H1 (cell line): Measurements from ENCODE around the gene TENT5A. TPM values are rescaled to one million over a fixed set of nuclear protein-coding genes. Genes with fewer than 3 reads are reported as not detected.

Experiments used
- CTCF ChIA-PET: fragments of 300-600 bp; sonication (Branson Sonifier 250); formaldehyde crosslinking; loops from one replicate; lab custom pipeline; 2021; ENCODE audit not compliant: partially characterized antibody; lab: Charles Lee
- POLR2A ChIA-PET: fragments of 300-600 bp; sonication (Branson Sonifier 250); formaldehyde crosslinking; loops from one replicate; lab custom pipeline; 2021; ENCODE audit warnings: inconsistent platforms; ENCODE audit not compliant: partially characterized antibody; lab: Charles Lee
- DNase-seq, 2 experiments: peaks; one replicate each; pipeline versions ENCODE4 v3.0.0 to v3.0.0-alpha.2; 2010 to 2022; ENCODE audit warnings: low spot score in 2 of 2, low read depth in 1 of 2, mixed read lengths in 1 of 2
- FAIRE-seq: peaks from 2 replicates; lab custom pipeline; 2011; peaks lifted over from hg19 to GRCh38; lab: Jason Lieb, UNC
- H2AFZ ChIP-seq: 2 replicates; pipeline ENCODE4 v1.8.1; 2012; ENCODE audit warnings: low read length, inconsistent platforms
- H2AK5ac ChIP-seq: 2 replicates; pipeline ENCODE4 v1.6.1; 2013; ENCODE audit warnings: low read depth, low read length
- H2BK120ac ChIP-seq: replicated peaks from 2 replicates; pipeline ENCODE3; 2013; ENCODE audit warnings: low read depth, low read length, inconsistent platforms
- H2BK12ac ChIP-seq: 2 replicates; pipeline ENCODE4 v1.6.1; 2013; ENCODE audit warnings: low read depth, low read length
- H2BK15ac ChIP-seq: 2 replicates; pipeline ENCODE4 v1.6.1; 2013; ENCODE audit warnings: low read length
- H2BK20ac ChIP-seq: 2 replicates; pipeline ENCODE4 v1.6.1; 2013; ENCODE audit warnings: low read length
- H2BK5ac ChIP-seq: 2 replicates; pipeline ENCODE4 v1.6.1; 2013; ENCODE audit warnings: low read depth, low read length
- H3K14ac ChIP-seq: 2 replicates; pipeline ENCODE4 v1.6.1; 2013; ENCODE audit warnings: inconsistent platforms; ENCODE audit not compliant: insufficient read length
- H3K18ac ChIP-seq: 2 replicates; pipeline ENCODE4 v1.6.1; 2013; ENCODE audit warnings: low read length; ENCODE audit errors: extremely low read depth
- H3K23ac ChIP-seq: 2 replicates; pipeline ENCODE4 v1.6.1; 2013; ENCODE audit warnings: inconsistent platforms; ENCODE audit not compliant: insufficient read length
- H3K23me2 ChIP-seq: 2 replicates; pipeline ENCODE4 v1.6.1; 2013; ENCODE audit warnings: low read depth, low read length
- H3K27ac ChIP-seq: 2 replicates; pipeline ENCODE4 v1.6.1; 2011; ENCODE audit warnings: low read depth, low read length, inconsistent platforms
- H3K27me3 ChIP-seq, 4 experiments: replicated peaks in 1 of 4; 1 replicate in 1 of 4; 2 replicates in 3 of 4; pipeline versions ENCODE4 v1.6.1 to v1.8.1; 2011 to 2013; ENCODE audit warnings: low read length in 3 of 4, mild to moderate bottlenecking in 3 of 4, inconsistent platforms in 2 of 4, mixed read lengths in 2 of 4, moderate library complexity in 1 of 4; ENCODE audit not compliant: control insufficient read depth in 3 of 4, insufficient read depth in 3 of 4; ENCODE audit errors: extremely low read depth in 1 of 4
- H3K36me3 ChIP-seq, 4 experiments: 2 replicates each; pipeline versions ENCODE4 v1.6.1 to v1.8.1; 2011 to 2013; ENCODE audit warnings: mild to moderate bottlenecking in 4 of 4, low read length in 3 of 4, moderate library complexity in 2 of 4, control low read depth in 1 of 4, inconsistent platforms in 1 of 4; ENCODE audit not compliant: insufficient read depth in 4 of 4, control insufficient read depth in 2 of 4
- H3K4ac ChIP-seq: replicated peaks from 2 replicates; pipeline ENCODE3; 2013; ENCODE audit warnings: low read length, low read depth, mixed read lengths, inconsistent platforms; ENCODE audit not compliant: insufficient read length
- H3K4me1 ChIP-seq, 4 experiments: replicated peaks in 1 of 4; 1 replicate in 1 of 4; 2 replicates in 3 of 4; pipeline versions ENCODE4 v1.6.1 to v1.8.1; 2011 to 2013; ENCODE audit warnings: low read length in 3 of 4, inconsistent platforms in 2 of 4, mixed read lengths in 1 of 4; ENCODE audit not compliant: insufficient read depth in 4 of 4, control insufficient read depth in 3 of 4
- H3K4me2 ChIP-seq, 2 experiments: 2 replicates each; pipeline versions ENCODE4 v1.6.1 to v1.8.1; 2011 to 2013; ENCODE audit warnings: low read depth in 2 of 2, low read length in 2 of 2, control low read depth in 1 of 2, inconsistent platforms in 1 of 2, mild to moderate bottlenecking in 1 of 2; ENCODE audit not compliant: insufficient read depth in 1 of 2
- H3K4me3 ChIP-seq, 4 experiments: fragments of 200-600, 300-600 bp in 1 of 4; sonication (generic), shearing (Covaris generic), sonication (Bioruptor Twin) in 1 of 4; 2 replicates each; pipeline versions ENCODE4 v1.5.1 to v1.8.1; 2011 to 2016; ENCODE audit warnings: low read length in 4 of 4, low read depth in 3 of 4, control low read depth in 2 of 4, inconsistent platforms in 2 of 4, mild to moderate bottlenecking in 2 of 4, mixed read lengths in 1 of 4, moderate library complexity in 1 of 4; ENCODE audit not compliant: insufficient read depth in 2 of 4; ENCODE audit errors: extremely low read depth in 1 of 4
- H3K56ac ChIP-seq: replicated peaks from 2 replicates; pipeline ENCODE3; 2013; ENCODE audit warnings: low read depth, mild to moderate bottlenecking, mixed read lengths, low read length, inconsistent platforms; ENCODE audit not compliant: insufficient read length
- H3K79me1 ChIP-seq: 2 replicates; pipeline ENCODE4 v1.6.1; 2013; ENCODE audit warnings: low read depth, low read length, control low read depth
- H3K79me2 ChIP-seq, 2 experiments: 2 replicates each; pipeline versions ENCODE4 v1.6.1 to v1.8.1; 2012 to 2013; ENCODE audit warnings: low read length in 2 of 2, mild to moderate bottlenecking in 2 of 2, inconsistent platforms in 1 of 2; ENCODE audit not compliant: insufficient read depth in 2 of 2, control insufficient read depth in 1 of 2
- H3K9ac ChIP-seq, 4 experiments: replicated peaks in 1 of 4; 1 replicate in 1 of 4; 2 replicates in 3 of 4; pipeline versions ENCODE4 v1.6.1 to v1.8.1; 2011 to 2013; ENCODE audit warnings: low read depth in 3 of 4, low read length in 3 of 4, control low read depth in 2 of 4, mild to moderate bottlenecking in 2 of 4, moderate library complexity in 2 of 4, inconsistent platforms in 1 of 4; ENCODE audit errors: extremely low read depth in 1 of 4
- H3K9me3 ChIP-seq, 2 experiments: 2 replicates each; pipeline versions ENCODE4 v1.6.1 to v1.8.1; 2012 to 2013; ENCODE audit warnings: mild to moderate bottlenecking in 2 of 2, moderate library complexity in 2 of 2, control low read depth in 1 of 2, inconsistent platforms in 1 of 2, low read depth in 1 of 2, low read length in 1 of 2, mixed read lengths in 1 of 2; ENCODE audit not compliant: insufficient read depth in 2 of 2
- H4K20me1 ChIP-seq, 2 experiments: replicated peaks in 1 of 2; 2 replicates each; pipeline versions ENCODE3 to v1.8.1; 2011 to 2013; ENCODE audit warnings: inconsistent platforms in 2 of 2, low read length in 2 of 2, mild to moderate bottlenecking in 1 of 2; ENCODE audit not compliant: insufficient read depth in 2 of 2, control insufficient read depth in 1 of 2
- H4K5ac ChIP-seq: 2 replicates; pipeline ENCODE4 v1.6.1; 2013; ENCODE audit warnings: low read length, low read depth, mixed read lengths, inconsistent platforms; ENCODE audit not compliant: insufficient read length
- H4K8ac ChIP-seq: 2 replicates; pipeline ENCODE4 v1.8.0; 2013; ENCODE audit warnings: mild to moderate bottlenecking, moderate library complexity, low read length, inconsistent platforms; ENCODE audit not compliant: insufficient read depth; ENCODE audit errors: extremely low read depth
- H4K91ac ChIP-seq: replicated peaks from 2 replicates; pipeline ENCODE3; 2013; ENCODE audit warnings: low read length, mixed read lengths, inconsistent platforms; ENCODE audit not compliant: insufficient read length
- ATF3 ChIP-seq: IDR thresholded peaks from 2 replicates; pipeline ENCODE4 v1.6.1; 2011; ENCODE audit warnings: low read depth, mild to moderate bottlenecking, low read length; ENCODE audit not compliant: insufficient read depth
- CTCF ChIP-seq, 3 experiments: IDR thresholded peaks; 1 replicate in 2 of 3; 2 replicates in 1 of 3; pipeline versions ENCODE4 v1.5.1 to v1.6.1; 2011; ENCODE audit warnings: low read length in 3 of 3, mild to moderate bottlenecking in 3 of 3, inconsistent platforms in 2 of 3, low read depth in 1 of 3, moderate library complexity in 1 of 3; ENCODE audit not compliant: insufficient read depth in 1 of 3; ENCODE audit errors: control extremely low read depth in 1 of 3
- EGR1 ChIP-seq: IDR thresholded peaks from 2 replicates; pipeline ENCODE4 v1.6.1; 2011; ENCODE audit warnings: low read depth, low read length, borderline replicate concordance
- NANOG ChIP-seq: IDR thresholded peaks from 2 replicates; pipeline ENCODE4 v1.6.1; 2011; ENCODE audit warnings: low read length, low read depth, mild to moderate bottlenecking, inconsistent platforms; ENCODE audit not compliant: insufficient read depth, poor library complexity, severe bottlenecking
- WGBS, 2 experiments: shearing (Covaris generic) in 1 of 2; methylation state at CpG; one replicate each; pipeline versions ENCODE4 v1.1.6 to v1.1.7; 2013 to 2015; ENCODE audit warnings: low lambda C conversion rate in 2 of 2, mixed read lengths in 2 of 2, inconsistent platforms in 1 of 2, low coverage in 1 of 2, missing lambda C conversion rate in 1 of 2; ENCODE audit not compliant: insufficient replicate concordance in 2 of 2, insufficient coverage in 1 of 2, insufficient read length in 1 of 2; ENCODE audit errors: extremely low coverage in 1 of 2, missing lambda C conversion rate in 1 of 2; 5-methylcytosine and 5-hydroxymethylcytosine counted together
- polyA plus RNA-seq, 7 experiments: library from polyadenylated mRNA; depleted of rRNA in 3 of 7; stranded (reverse) in 5 of 7; unstranded in 2 of 7; fragments of >200 nt in 5 of 7; fragments of 200-250 nt in 2 of 7; gene quantifications; 1 replicate in 5 of 7; 2 replicates in 1 of 7; 4 replicates in 1 of 7; pipeline versions ENCODE4 v1.2.1 to v1.2.3, GENCODE V29; 2011 to 2013; ENCODE audit warnings: missing spikeins in 2 of 7, mixed read lengths in 2 of 7
- total RNA-seq: library from RNA; stranded (reverse); fragmentation: NEBNext Ultra II Directional; extraction: Animal tissue kit (Norgen Biotek cat#: 25700); gene quantifications from 2 replicates; pipeline ENCODE4 v1.2.1, GENCODE V29; 2021

Gene TENT5A
- total and polyA plus RNA-seq, 2 of the 8 experiments (the other 6 are each of a cell fraction or from before 2014, with no cell fraction given), result 0.91 to 2.9 TPM

DNA sequence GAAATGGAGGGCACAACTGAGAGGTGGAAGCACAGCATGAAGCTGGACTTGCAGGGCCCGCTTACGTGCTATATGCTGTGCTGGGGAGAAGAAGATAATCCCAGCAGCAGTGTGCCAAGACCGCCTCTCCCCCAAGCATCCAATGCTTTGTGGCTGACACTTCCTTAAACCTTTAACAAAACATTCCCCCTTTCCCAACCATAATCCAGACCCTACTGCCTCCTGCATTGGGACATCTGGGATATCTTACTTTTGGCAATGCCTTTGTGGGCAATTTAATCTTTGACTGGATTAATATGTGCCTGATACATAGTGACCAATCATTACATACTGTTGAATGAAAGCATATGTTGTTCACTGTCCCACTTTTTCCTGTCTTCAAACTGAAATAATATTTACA lies 3.1 kb upstream of the TENT5A start:
- DNase-seq, result no peak
- Histone ChIP-seq H2AFZ (no peak overlapping the region), H3K9ac (no peak overlapping the region), H2BK20ac (no peak overlapping the region; the same call in 1 of the 2 replicates), H3K9me3 (no peaks in the 10 kb centered on the region), H4K5ac (no peak overlapping the region), H3K14ac (no peak overlapping the region), H4K8ac (no peak overlapping the region), H3K79me2 (no peaks in the 10 kb centered on the region), H3K23me2 (peaks cover 12% of the 10 kb centered on the region), H2BK5ac (no peak overlapping the region), H2BK120ac (no peak overlapping the region), H3K18ac (no peak overlapping the region), H3K79me1 (no peaks in the 10 kb centered on the region), H3K56ac (no peak overlapping the region), H3K23ac (no peak overlapping the region), H3K4ac (no peak overlapping the region), H3K4me2 (no peak overlapping the region), H4K20me1 (no peaks in the 10 kb centered on the region), H3K4me1 (peaks cover 2 to 6% (median 4%) of the 10 kb centered on the region in 4 experiments; a peak in 4 of 7 replicates), H3K4me3 (no peak overlapping the region), H2AK5ac (no peak overlapping the region), H4K91ac (no peak overlapping the region), H2BK15ac (peak overlapping the region; percentile 40; the same call in 1 of the 2 replicates), H2BK12ac (no peak overlapping the region), H3K27me3 (peaks cover 0 to 23% (median 10%) of the 10 kb centered on the region in 4 experiments; a peak in 5 of 7 replicates), H3K36me3 (no peaks in the 10 kb centered on the region), H3K27ac (no peak overlapping the region)
- TF ChIP-seq ATF3 (no peak), NANOG (no peak), EGR1 (no peak), CTCF (IDR thresholded peaks at IDR 0.05; ENCODE audit: control extremely low read depth in 1 of 3, insufficient read depth in 1 of 3, low read depth in 1 of 3, low read length in 3 of 3) (no peak)
- no peak for FAIRE-seq
- POLR2A ChIA-PET, result no interaction called here
- 93% methylated on average over 3 of the region's 3 CpGs; no CpG with 5 or more reads in 1 of the 2 experiments for WGBS, 2 experiments
- CTCF ChIA-PET, result interaction anchor here (0.8 to 4.4 kb wide), 2 partner anchors 8 to 31 kb away, joined by 3 to 20 read pairs; no protein-coding TSS in a partner anchor
